ENCODE data around the gene UPK1A. TPM values are rescaled to one million over a fixed set of nuclear protein-coding genes. Genes with fewer than 3 reads are reported as not detected.
A peak's percentile ranks its signal among the peaks of the same experiment; 100 is the strongest.

Gene UPK1A
- total RNA-seq, 2 donors from 2014 or later: not detected

- TF ChIP-seq POLR2A (IDR thresholded peaks at IDR 0.05) (no peak), CTCF (IDR thresholded peaks at IDR 0.05) (no peak)
- peaks cover 2% of the 10 kb centered on the region for H3K4me1 ChIP-seq
- no peak for ATAC-seq
- H3K27ac ChIP-seq: no peak overlapping the region
- H3K27me3 ChIP-seq: no peaks in the 10 kb centered on the region
- no peak overlapping the region for H3K4me3 ChIP-seq
- H3K9me3 ChIP-seq: no peaks in the 10 kb centered on the region
- peaks cover 0 to 38% of the 10 kb centered on the region in 2 donors for H3K36me3 ChIP-seq (replicated peaks in 1 of 2; ENCODE audit: insufficient read depth in 1 of 2, low read depth in 2 of 2)
- WGBS, 2 donors: 93 to 97% methylated on average over 22 to 23 of the region's 25 CpGs
- DNase-seq: no peak
- intact Hi-C loops (cut with DNase I): no loop called here
Measured at GRCh38 chr19:35637165-35637564, 29.2 kb upstream of the UPK1A start.

- H3K4me3 ChIP-seq: no peak overlapping the region
- peaks cover 13% of the 10 kb centered on the region for H3K4me1 ChIP-seq
- ATAC-seq (no peak), DNase-seq (no peak)
- H3K9me3 ChIP-seq: no peaks in the 10 kb centered on the region
- intact Hi-C loops (cut with DNase I): no loop called here
- H3K36me3 ChIP-seq (replicated peaks in 1 of 2; ENCODE audit: insufficient read depth in 1 of 2, low read depth in 2 of 2): peaks cover 0 to 24% of the 10 kb centered on the region in 2 donors
- WGBS, 2 donors: 64 to 67% methylated on average over 6 of the region's 6 CpGs
- H3K27me3 ChIP-seq: no peaks in the 10 kb centered on the region
- no peak overlapping the region for H3K27ac ChIP-seq
- no peak for TF ChIP-seq CTCF (IDR thresholded peaks at IDR 0.05)
- no peak for TF ChIP-seq POLR2A (IDR thresholded peaks at IDR 0.05)
Measured at GRCh38 chr19:35639321-35639639, 27.0 kb upstream of the UPK1A start.

GRCh38 chr19:35639863-35640262 lies 26.5 kb upstream of the UPK1A start:
- H3K36me3 ChIP-seq (replicated peaks in 1 of 2; ENCODE audit: insufficient read depth in 1 of 2, low read depth in 2 of 2): peaks cover 0 to 20% of the 10 kb centered on the region in 2 donors
- no peak overlapping the region for H3K4me3 ChIP-seq
- intact Hi-C loops (cut with DNase I): no loop called here
- H3K4me1 ChIP-seq: peaks cover 15% of the 10 kb centered on the region
- WGBS, 2 donors: 79 to 83% methylated on average over 8 of the region's 8 CpGs
- no peaks in the 10 kb centered on the region for H3K9me3 ChIP-seq
- TF ChIP-seq CTCF (IDR thresholded peaks at IDR 0.05): no peak
- no peak for TF ChIP-seq POLR2A (IDR thresholded peaks at IDR 0.05)
- H3K27me3 ChIP-seq: no peaks in the 10 kb centered on the region
- ATAC-seq: no peak
- no peak for DNase-seq
- no peak overlapping the region for H3K27ac ChIP-seq

GRCh38 chr19:35641515-35642151 lies 24.7 kb upstream of the UPK1A start, which contains the start of gene ETV2:
Gene ETV2 (plus strand): TSS chr19:35641745. CDS start chr19:35642461, 716 bp downstream.
- Histone ChIP-seq H3K4me1 (peaks cover 19% of the 10 kb centered on the region), H3K27me3 (no peaks in the 10 kb centered on the region), H3K9me3 (no peaks in the 10 kb centered on the region), H3K4me3 (no peak within 1 kb of the TSS), H3K36me3 (replicated peaks in 1 of 2; ENCODE audit: insufficient read depth in 1 of 2, low read depth in 2 of 2) (peaks cover 0 to 12% of the 10 kb centered on the region in 2 donors), H3K27ac (peak within 1 kb of the TSS in 2 of 4 donors; percentile 5 to 92)
- DNase-seq (no peak), ATAC-seq (no peak)
- TF ChIP-seq CTCF (IDR thresholded peaks at IDR 0.05) (no peak), POLR2A (IDR thresholded peaks at IDR 0.05) (no peak)
- 51 to 66% methylated on average over 13 to 23 of the region's 28 CpGs for WGBS, 2 donors
- intact Hi-C loops (cut with DNase I): no loop called here

GRCh38 chr19:35642312-35642711 lies 24.0 kb upstream of the UPK1A start:
- H3K4me1 ChIP-seq: peaks cover 19% of the 10 kb centered on the region
- WGBS, 2 donors: 66 to 89% methylated on average over 6 to 10 of the region's 10 CpGs
- no peaks in the 10 kb centered on the region for H3K9me3 ChIP-seq
- peaks cover 0 to 5% of the 10 kb centered on the region in 2 donors for H3K36me3 ChIP-seq (replicated peaks in 1 of 2; ENCODE audit: insufficient read depth in 1 of 2, low read depth in 2 of 2)
- no peaks in the 10 kb centered on the region for H3K27me3 ChIP-seq
- peak overlapping the region in 2 of 4 donors; percentile 5 to 92 for H3K27ac ChIP-seq
- intact Hi-C loops (cut with DNase I): no loop called here
- no peak for DNase-seq
- no peak for ATAC-seq
- no peak for TF ChIP-seq POLR2A (IDR thresholded peaks at IDR 0.05)
- no peak for TF ChIP-seq CTCF (IDR thresholded peaks at IDR 0.05)
- no peak overlapping the region for H3K4me3 ChIP-seq

Data from body of pancreas (tissue), 4 donors.